SIG-M5 treated with dmso at 0.1 percent for 504 hours (cell line): ENCODE data around the gene SRCAP.

Experiments used
- DNase-seq: peaks from one replicate; lab custom pipeline; 2025; ENCODE audit not compliant: unreplicated experiment; lab: John Stamatoyannopoulos, UW

SRCAP gene

GRCh38 chr16:30728899-30729672, 30.1 kb downstream of the SRCAP start:
- no peak for DNase-seq

GRCh38 chr16:30731411-30731810, 32.4 kb downstream of the SRCAP start:
- no peak for DNase-seq

GRCh38 chr16:30736995-30737793, 38.2 kb downstream of the SRCAP start:
- DNase-seq, result no peak

DNA sequence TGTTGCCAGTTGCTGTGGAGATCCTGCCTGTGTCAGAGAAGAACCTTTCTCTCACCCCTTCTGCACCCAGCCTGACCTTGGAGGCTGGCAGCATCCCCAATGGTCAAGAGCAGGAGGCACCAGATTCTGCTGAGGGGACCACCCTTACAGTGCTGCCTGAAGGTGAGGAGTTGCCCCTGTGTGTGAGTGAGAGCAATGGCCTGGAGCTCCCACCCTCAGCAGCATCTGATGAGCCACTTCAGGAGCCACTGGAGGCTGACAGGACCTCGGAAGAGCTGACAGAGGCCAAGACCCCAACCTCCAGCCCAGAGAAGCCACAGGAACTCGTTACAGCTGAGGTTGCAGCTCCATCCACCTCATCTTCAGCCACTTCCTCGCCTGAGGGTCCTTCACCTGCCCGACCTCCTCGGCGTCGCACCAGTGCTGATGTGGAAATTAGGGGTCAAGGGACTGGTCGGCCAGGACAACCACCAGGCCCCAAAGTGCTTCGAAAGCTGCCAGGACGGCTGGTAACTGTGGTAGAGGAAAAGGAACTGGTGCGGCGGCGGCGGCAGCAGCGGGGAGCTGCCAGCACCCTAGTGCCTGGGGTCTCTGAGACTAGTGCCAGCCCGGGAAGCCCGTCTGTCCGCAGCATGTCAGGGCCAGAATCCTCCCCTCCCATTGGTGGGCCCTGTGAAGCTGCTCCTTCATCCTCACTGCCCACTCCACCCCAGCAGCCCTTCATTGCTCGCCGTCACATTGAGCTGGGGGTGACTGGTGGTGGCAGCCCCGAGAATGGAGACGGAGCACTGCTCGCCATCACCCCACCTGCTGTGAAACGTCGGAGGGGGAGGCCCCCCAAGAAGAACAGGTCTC, 39.0 kb downstream of the SRCAP start:
- DNase-seq, result no peak

DNA sequence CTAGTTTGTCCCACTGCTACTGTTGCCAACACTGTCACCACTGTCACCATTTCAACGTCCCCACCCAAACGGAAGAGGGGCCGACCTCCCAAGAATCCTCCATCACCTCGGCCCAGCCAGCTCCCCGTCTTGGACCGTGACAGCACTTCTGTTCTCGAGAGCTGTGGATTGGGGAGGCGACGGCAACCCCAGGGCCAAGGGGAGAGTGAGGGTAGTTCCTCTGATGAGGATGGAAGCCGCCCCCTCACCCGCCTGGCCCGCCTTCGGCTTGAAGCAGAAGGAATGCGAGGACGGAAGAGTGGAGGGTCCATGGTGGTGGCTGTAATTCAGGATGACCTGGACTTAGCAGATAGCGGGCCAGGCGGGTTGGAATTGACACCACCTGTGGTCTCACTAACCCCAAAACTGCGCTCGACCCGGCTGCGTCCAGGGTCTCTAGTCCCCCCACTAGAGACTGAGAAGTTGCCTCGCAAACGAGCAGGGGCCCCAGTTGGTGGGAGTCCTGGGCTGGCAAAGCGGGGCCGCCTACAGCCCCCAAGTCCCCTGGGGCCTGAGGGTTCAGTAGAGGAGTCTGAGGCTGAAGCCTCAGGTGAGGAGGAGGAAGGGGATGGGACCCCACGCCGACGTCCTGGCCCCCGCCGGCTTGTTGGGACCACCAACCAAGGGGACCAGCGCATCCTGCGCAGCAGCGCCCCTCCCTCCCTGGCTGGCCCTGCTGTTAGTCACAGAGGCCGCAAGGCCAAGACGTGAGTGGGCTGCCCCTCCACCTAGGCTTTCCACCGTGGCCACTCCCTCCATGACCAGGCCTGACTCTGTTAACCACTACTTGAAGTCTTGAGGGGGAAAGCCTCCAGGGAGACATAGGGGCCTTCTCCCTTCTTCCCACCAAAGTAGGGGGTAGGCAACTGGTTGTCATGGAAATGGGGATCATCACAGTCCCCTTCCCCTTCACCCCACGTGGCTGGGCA, 40.3 kb downstream of the SRCAP start:
- no peak for DNase-seq

- peak; percentile 64 for DNase-seq
Observed at GRCh38 chr16:30740364-30741251, 41.6 kb downstream of the SRCAP start.

- peak; percentile 64 for DNase-seq
Observed at GRCh38 chr16:30741461-30741914, 42.5 kb downstream of the SRCAP start.

DNA sequence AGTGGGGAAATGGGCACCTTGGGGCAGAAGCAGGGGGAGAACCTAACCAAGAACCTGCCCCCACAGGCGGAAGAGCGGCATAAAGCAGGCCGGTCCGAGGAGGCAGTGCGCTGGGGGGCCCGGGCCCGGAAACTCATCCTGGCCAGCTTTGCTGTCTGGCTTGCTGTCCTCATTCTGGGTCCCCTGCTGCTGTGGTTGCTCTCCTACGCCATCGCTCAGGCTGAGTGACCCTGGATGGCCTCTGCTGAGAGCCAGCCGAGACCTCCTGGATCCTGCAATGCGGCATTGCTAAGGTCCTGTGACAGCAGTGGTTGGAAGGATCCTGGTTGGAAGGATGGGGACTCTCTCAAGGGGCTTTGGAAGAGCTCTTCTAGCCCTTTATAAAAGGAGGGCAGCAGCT, 44.7 kb downstream of the SRCAP start:
- no peak for DNase-seq

- no peak for DNase-seq
Observed at GRCh38 chr16:30744183-30744582, 45.2 kb downstream of the SRCAP start.

GRCh38 chr16:30745082-30745481, 46.1 kb downstream of the SRCAP start:
- no peak for DNase-seq

GRCh38 chr16:30746638-30747175, 47.7 kb downstream of the SRCAP start:
- DNase-seq, result peak; percentile 43

- DNase-seq, result no peak
Observed at GRCh38 chr16:30747331-30747730, 48.4 kb downstream of the SRCAP start.

DNA sequence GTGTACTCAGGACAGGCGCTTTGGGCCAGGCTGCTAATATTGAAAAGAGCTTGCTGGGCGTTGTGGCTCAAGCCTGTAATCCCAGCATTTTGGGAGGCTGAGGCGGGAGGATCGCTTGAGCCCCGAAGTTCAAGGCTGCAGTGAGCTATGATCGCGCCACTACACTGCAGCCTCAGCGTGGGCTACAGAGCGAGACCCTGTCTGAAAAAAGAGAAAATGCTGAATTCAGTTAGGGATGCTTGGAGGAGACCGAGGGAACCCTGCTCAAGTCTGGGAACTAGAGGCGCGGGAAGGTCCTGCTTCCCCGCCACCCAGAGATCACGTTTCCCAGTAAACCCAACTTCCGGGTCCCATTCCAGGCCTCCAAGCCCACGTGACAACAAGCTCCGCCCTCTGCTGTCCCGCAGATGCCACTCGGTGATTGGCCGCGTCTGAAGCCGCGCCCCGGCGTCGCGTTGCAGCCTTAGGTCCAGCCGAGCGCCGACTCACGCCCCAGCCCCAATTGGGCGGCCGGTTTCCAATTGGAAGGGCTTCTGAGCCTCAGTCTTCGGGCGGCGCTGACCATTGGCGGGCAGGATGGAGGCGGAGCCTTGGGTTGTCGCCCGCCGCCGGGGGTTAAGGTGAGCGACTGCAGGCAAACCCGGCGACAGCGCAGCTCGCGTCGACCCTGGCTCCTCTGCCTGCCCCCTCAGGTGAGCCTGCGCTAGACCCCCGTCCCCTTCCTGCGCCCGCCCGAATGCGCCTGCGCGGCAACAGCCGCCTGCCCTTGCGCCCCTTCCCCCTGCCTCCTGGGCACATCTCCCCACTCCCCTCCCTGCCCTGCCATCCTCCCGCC, 49.0 kb downstream of the SRCAP start, which contains the start of gene PHKG2:
Gene PHKG2, plus strand, starts transcription at position 627 of the 835 bp plus-strand sequence. CDS start 396 bp downstream, outside the sequence.
- peak; percentile 97 for DNase-seq

DNA sequence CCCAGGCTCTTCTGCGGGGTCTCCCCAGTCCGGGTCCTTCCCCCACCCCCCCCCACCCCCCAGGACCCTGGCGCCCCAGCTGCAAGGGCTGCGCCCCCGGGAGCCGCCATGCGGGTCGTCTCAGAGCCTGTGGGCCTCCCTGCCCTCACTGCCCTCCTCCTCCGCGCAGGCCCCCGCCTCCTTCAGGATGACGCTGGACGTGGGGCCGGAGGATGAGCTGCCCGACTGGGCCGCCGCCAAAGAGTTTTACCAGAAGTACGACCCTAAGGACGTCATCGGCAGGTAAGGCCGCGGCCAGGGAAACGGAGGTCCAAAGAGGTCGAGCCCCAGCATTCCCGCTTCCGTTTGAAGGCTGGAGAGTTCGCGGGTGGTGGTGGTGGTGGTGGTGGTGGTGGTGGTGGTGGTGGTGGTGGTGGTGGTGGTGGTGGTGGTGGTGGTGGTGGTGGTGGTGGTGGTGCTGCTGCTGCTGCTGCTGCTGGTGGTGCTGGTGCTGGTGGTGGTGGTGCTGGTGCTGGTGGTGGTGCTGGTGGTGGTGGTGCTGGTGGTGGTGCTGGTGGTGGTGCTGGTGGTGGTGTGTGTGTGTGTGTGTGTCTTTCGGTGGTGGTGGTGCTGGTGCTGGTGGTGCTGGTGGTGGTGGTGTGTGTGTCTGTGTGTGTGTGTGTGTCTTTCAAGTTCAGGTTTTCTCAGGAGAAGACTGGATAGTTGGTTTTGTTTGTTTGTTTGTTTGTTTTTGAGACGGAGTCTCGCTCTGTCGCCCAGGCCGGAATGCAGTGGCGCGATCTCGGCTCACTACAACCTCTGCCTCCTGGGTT, 49.9 kb downstream of the SRCAP start:
- no peak for DNase-seq

DNA sequence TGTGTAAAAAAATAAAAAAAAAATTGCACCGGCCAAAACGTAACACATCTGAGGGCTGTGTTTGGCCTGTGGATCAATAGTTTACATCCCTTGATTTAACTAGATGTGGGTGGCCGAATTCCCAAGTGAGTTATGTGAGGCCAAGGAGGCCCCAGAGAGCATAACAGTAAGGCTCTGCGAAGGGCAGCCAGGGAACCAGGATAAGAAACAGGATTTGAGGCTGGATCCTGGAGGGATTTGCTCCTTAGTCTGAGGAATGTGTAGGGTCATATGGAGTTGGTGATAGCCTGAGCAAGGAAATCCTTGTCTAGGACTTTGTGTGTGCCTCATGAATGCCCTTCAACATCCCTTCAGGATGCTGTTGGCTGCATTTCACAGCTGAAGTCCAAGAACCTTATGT, 51.2 kb downstream of the SRCAP start:
- DNase-seq, result no peak

DNA sequence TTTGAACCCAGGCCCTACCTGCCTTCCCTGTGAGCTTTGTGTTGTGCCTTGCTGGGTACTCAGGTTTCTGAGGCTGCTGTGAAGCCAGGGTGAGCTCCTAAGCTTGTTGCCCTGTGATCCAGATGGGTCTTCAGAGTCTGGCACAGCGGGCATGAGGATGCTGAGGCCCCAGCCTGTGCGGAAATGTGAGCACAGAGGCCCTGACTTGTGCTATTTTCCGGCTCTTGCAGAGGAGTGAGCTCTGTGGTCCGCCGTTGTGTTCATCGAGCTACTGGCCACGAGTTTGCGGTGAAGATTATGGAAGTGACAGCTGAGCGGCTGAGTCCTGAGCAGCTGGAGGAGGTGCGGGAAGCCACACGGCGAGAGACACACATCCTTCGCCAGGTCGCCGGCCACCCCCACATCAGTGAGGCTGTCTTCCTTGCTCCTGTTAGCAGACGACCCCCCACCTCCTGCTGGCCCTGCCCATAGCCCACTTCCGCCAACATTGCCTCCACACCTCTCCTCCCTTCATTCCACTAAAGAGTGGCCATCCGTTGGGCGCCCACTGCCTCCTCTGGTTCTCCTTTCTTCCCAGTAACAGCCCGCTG, 52.0 kb downstream of the SRCAP start:
- no peak for DNase-seq

- DNase-seq, result no peak
Observed at GRCh38 chr16:30753596-30753995, 54.6 kb downstream of the SRCAP start.
